GM12878 (cell line): ENCODE results near the gene ZNF678. TPM values are rescaled to one million over a fixed set of nuclear protein-coding genes. Genes with fewer than 3 reads are reported as not detected.
"Not testable (repeated sequence)": the region's sequence is repeated elsewhere in the genome, so short reads cannot be mapped to it uniquely, and the experiment has no call there.

Source experiments
- ATAC-seq: fragments of 200-7000 bp; cut with Tn5 transposase; 3 replicates; pipeline ENCODE4 v1.9.1; 2020; ENCODE audit warnings: mild to moderate bottlenecking, moderate library complexity
- BruUV-seq: library from RNA; stranded (reverse); fragments of 400-500 nt; replicated peaks from 2 replicates; lab custom pipeline; 2021; lab: Mats Ljungman, UMichigan
- CTCF ChIA-PET: fragments of 300-600 bp; sonication (Branson Sonifier 250); formaldehyde crosslinking; extraction: SDS; loops from one replicate; lab custom pipeline; 2021; ENCODE audit warnings: inconsistent platforms; lab: Yijun Ruan, JAX
- POLR2A ChIA-PET: fragments of 350-600 bp; formaldehyde crosslinking; extraction: SDS; loops from one replicate; lab custom pipeline; 2021; ENCODE audit warnings: inconsistent platforms; lab: Charles Lee
- RAD21 ChIA-PET: fragments of 300-600 bp; sonication (Branson Sonifier 250); formaldehyde crosslinking; loops from one replicate; lab custom pipeline; 2023; ENCODE audit warnings: antibody characterized with exemption; ENCODE audit not compliant: unreplicated experiment; lab: Charles Lee
- SMC1A ChIA-PET: fragments of 300-600 bp; sonication (Branson Sonifier 250); formaldehyde crosslinking; loops from one replicate; lab custom pipeline; 2023; ENCODE audit not compliant: unreplicated experiment, uncharacterized antibody; lab: Charles Lee
- DNase-seq: peaks from one replicate; pipeline ENCODE4 v3.0.0-alpha.2; 2011; ENCODE audit warnings: low read depth, low spot score
- FAIRE-seq: peaks from 3 replicates; lab custom pipeline; 2011; peaks lifted over from hg19 to GRCh38; lab: Jason Lieb, UNC
- H2AFZ ChIP-seq: 2 replicates; pipeline ENCODE4 v1.6.0; 2011; ENCODE audit warnings: low read depth, low read length, control low read depth; ENCODE audit not compliant: control insufficient read depth
- H3K27ac ChIP-seq: 2 replicates; pipeline ENCODE4 v1.5.1; 2011; ENCODE audit warnings: control low read depth; ENCODE audit not compliant: control insufficient read depth, insufficient read depth
- H3K27me3 ChIP-seq, 2 experiments: replicated peaks in 1 of 2; 2 replicates each; pipeline versions ENCODE4 v1.6.0 to v1.6.1; 2011; ENCODE audit warnings: low read length in 1 of 2; ENCODE audit not compliant: control insufficient read depth in 2 of 2, insufficient read depth in 2 of 2
- H3K36me3 ChIP-seq, 2 experiments: 2 replicates each; pipeline ENCODE4 v1.5.1; 2011; ENCODE audit warnings: low read length in 1 of 2; ENCODE audit not compliant: control insufficient read depth in 2 of 2, insufficient read depth in 2 of 2
- H3K4me1 ChIP-seq: 2 replicates; pipeline ENCODE4 v1.6.1; 2011; ENCODE audit warnings: mild to moderate bottlenecking, low read length, moderate library complexity, mixed read lengths; ENCODE audit not compliant: control insufficient read depth, insufficient read depth
- H3K4me2 ChIP-seq: 2 replicates; pipeline ENCODE4 v1.6.0; 2011; ENCODE audit warnings: control low read depth; ENCODE audit not compliant: control insufficient read depth, insufficient read depth
- H3K4me3 ChIP-seq: fragments of 200-600 bp; sonication (generic); 2 replicates; pipeline ENCODE4 v1.5.1; 2016
- H3K79me2 ChIP-seq: 2 replicates; pipeline ENCODE4 v1.6.0; 2011; ENCODE audit warnings: low read length; ENCODE audit not compliant: control insufficient read depth, insufficient read depth
- H3K9ac ChIP-seq: 2 replicates; pipeline ENCODE4 v1.8.0; 2011; ENCODE audit warnings: low read length, control low read depth, mixed read lengths; ENCODE audit not compliant: control insufficient read depth, insufficient read depth
- H3K9me3 ChIP-seq: replicated peaks from 3 replicates; pipeline ENCODE4 v1.5.1; 2011; ENCODE audit warnings: mild to moderate bottlenecking, low read length; ENCODE audit not compliant: control insufficient read depth, insufficient read depth
- H4K20me1 ChIP-seq: 2 replicates; pipeline ENCODE4 v1.6.0; 2011; ENCODE audit not compliant: control insufficient read depth, insufficient read depth
- CBFB ChIP-seq: IDR thresholded peaks from 2 replicates; pipeline ENCODE4 v1.6.1; 2016; ENCODE audit warnings: antibody characterized with exemption, low read depth
- CTCF ChIP-seq, 3 experiments: IDR thresholded peaks in 2 of 3; conservative IDR thresholded peaks in 1 of 3; 2 replicates each; pipeline ENCODE4 v1.5.1; 2011; ENCODE audit warnings: low read depth in 3 of 3, low read length in 3 of 3, mild to moderate bottlenecking in 3 of 3, control low read depth in 2 of 3, moderate library complexity in 2 of 3, inconsistent platforms in 1 of 3, mixed read lengths in 1 of 3; ENCODE audit not compliant: control insufficient read depth in 2 of 3, insufficient read depth in 1 of 3; ENCODE audit errors: extremely low read depth in 1 of 3
- E2F4 ChIP-seq: IDR thresholded peaks from 2 replicates; pipeline ENCODE4 v1.6.1; 2012; ENCODE audit warnings: low read depth, low read length, improper control_type of control experiment
- RB1 ChIP-seq: fragments of 450-650 bp; formaldehyde crosslinking; IDR thresholded peaks from 2 replicates; pipeline ENCODE4 v1.6.1; 2017; ENCODE audit warnings: mild to moderate bottlenecking, borderline replicate concordance
- SIX5 ChIP-seq: IDR thresholded peaks from 2 replicates; pipeline ENCODE4 v1.6.1; 2011; ENCODE audit warnings: mild to moderate bottlenecking, low read depth, low read length, moderate library complexity; ENCODE audit not compliant: severe bottlenecking
- SMARCA5 ChIP-seq: fragments of 450-650 bp; IDR thresholded peaks from 2 replicates; pipeline ENCODE4 v1.6.1; 2017; ENCODE audit warnings: mild to moderate bottlenecking
- ZNF274 ChIP-seq: IDR thresholded peaks from one replicate; pipeline ENCODE4 v1.8.0; 2011; ENCODE audit not compliant: insufficient read length, insufficient read depth
- WGBS: methylation state at CpG from one replicate; pipeline ENCODE4 v1.1.6; 2016; ENCODE audit warnings: low lambda C conversion rate; ENCODE audit not compliant: insufficient replicate concordance, insufficient coverage; ENCODE audit errors: missing lambda C conversion rate; 5-methylcytosine and 5-hydroxymethylcytosine counted together
- in situ Hi-C: fragments of 300-500 bp; cut with MboI; formaldehyde crosslinking; loops from 9 replicates; pipeline ENCODE4 v1.14.3; 2018; ENCODE audit warnings: mixed read lengths
- intact Hi-C: fragments of 100-400 bp; cut with micrococcal nuclease; formaldehyde crosslinking; loops from one replicate; pipeline ENCODE4 v1.14.2; 2022; ENCODE audit not compliant: unreplicated experiment
- polyA plus RNA-seq, 11 experiments: library from polyadenylated mRNA; depleted of rRNA in 4 of 11; unstranded in 6 of 11; stranded (reverse) in 5 of 11; fragments of >200 nt; fragmentation: Nextera tagmentation in 4 of 11; fragmentation: Illumina TruSeq in 1 of 11; extraction: Ambion mirVana in 4 of 11; extraction: Trizol in 1 of 11; gene quantifications; 1 replicate in 1 of 11; 2 replicates in 10 of 11; pipeline versions ENCODE4 v1.2.1 to v1.2.3, GENCODE V29; 2011 to 2016; ENCODE audit warnings: inconsistent platforms in 2 of 11, missing spikeins in 2 of 11, low read depth in 1 of 11
- total RNA-seq, 4 experiments: library from RNA; depleted of rRNA in 3 of 4; stranded (reverse); fragments of >200 nt in 3 of 4; fragmentation: Illumina TruSeq in 1 of 4; extraction: Trizol in 1 of 4; gene quantifications; 2 replicates each; pipeline versions ENCODE4 v1.2.1 to v1.2.3, GENCODE V29; 2013 to 2021

Gene ZNF678
- total and polyA plus RNA-seq, 10 of the 15 experiments (the other 5 are each of a cell fraction or from before 2014, with no cell fraction given) = 1.4 to 10.4 (median 3.5) TPM

- POLR2A ChIA-PET = no interaction called here
- 60% methylated on average over 8 of the region's 8 CpGs for WGBS
- DNase-seq (no peak), FAIRE-seq (no peak), ATAC-seq (no peak)
- no peak overlapping the region for H3K9ac ChIP-seq
- no peaks in the 10 kb centered on the region for H3K4me1 ChIP-seq
- no peaks in the 10 kb centered on the region for H3K36me3 ChIP-seq
- no TSS peak for BruUV-seq
- SMC1A ChIA-PET = no interaction called here
- H3K4me2 ChIP-seq = no peak overlapping the region
- CTCF ChIA-PET = no interaction called here
- H2AFZ ChIP-seq = no peak overlapping the region
- H3K79me2 ChIP-seq = no peaks in the 10 kb centered on the region
- intact Hi-C loops (no loop called here), in situ Hi-C loops (no loop called here)
- H3K9me3 ChIP-seq = no peaks in the 10 kb centered on the region; the same call in 1 of the 3 replicates
- RAD21 ChIA-PET = no interaction called here
- H3K27ac ChIP-seq = no peak overlapping the region
- no peaks in the 10 kb centered on the region for H3K27me3 ChIP-seq
- no peaks in the 10 kb centered on the region for H4K20me1 ChIP-seq
- no peak overlapping the region for H3K4me3 ChIP-seq
- no peak for TF ChIP-seq E2F4
- TF ChIP-seq SIX5 = no peak
- no peak for TF ChIP-seq CBFB
- TF ChIP-seq, all 136 proteins: peak for 0
Observed at GRCh38 chr1:227685807-227686206, 122.5 kb downstream of the ZNF678 start.

GRCh38 chr1:227697321-227697864 lies 134.0 kb downstream of the ZNF678 start:
- Histone ChIP-seq H3K4me2 (no peak overlapping the region), H3K4me3 (no peak overlapping the region), H3K27ac (no peak overlapping the region), H3K9ac (no peak overlapping the region), H2AFZ (no peak overlapping the region), H3K9me3 (peaks cover 3% of the 10 kb centered on the region; the same call in 2 of the 3 replicates), H3K4me1 (no peaks in the 10 kb centered on the region), H3K36me3 (no peaks in the 10 kb centered on the region), H4K20me1 (no peaks in the 10 kb centered on the region), H3K27me3 (no peaks in the 10 kb centered on the region), H3K79me2 (no peaks in the 10 kb centered on the region)
- ChIA-PET POLR2A (no interaction called here), CTCF (no interaction called here), RAD21 (no interaction called here), SMC1A (no interaction called here)
- WGBS = 37% methylated on average over 3 of the region's 3 CpGs
- no peak for FAIRE-seq
- no peak for ATAC-seq
- TF ChIP-seq CTCF (IDR thresholded peaks at IDR 0.05 in 2 of 3, conservative IDR thresholded peaks at IDR 0.05 in 1 of 3; ENCODE audit: control insufficient read depth in 2 of 3, extremely low read depth in 1 of 3, insufficient read depth in 1 of 3, low read depth in 3 of 3, low read length in 3 of 3) (no peak), SMARCA5 (no peak), ZNF274 (peak; percentile 12), RB1 (no peak)
- intact Hi-C loops = no loop called here
- BruUV-seq = no TSS peak
- in situ Hi-C loops = no loop called here
- DNase-seq = no peak

- H3K27ac ChIP-seq, H3K27me3 ChIP-seq, H3K4me3 ChIP-seq, H3K79me2 ChIP-seq, CTCF ChIA-PET, FAIRE-seq, H4K20me1 ChIP-seq, H3K4me2 ChIP-seq, H3K36me3 ChIP-seq, H3K4me1 ChIP-seq, in situ Hi-C loops, H2AFZ ChIP-seq, SMC1A ChIA-PET, DNase-seq, RAD21 ChIA-PET, H3K9ac ChIP-seq, intact Hi-C loops, BruUV-seq, H3K9me3 ChIP-seq, ATAC-seq, POLR2A ChIA-PET: not testable (repeated sequence)
- 45% methylated on average over 1 of the region's 1 CpG for WGBS
Observed at GRCh38 chr1:227701631-227702030, 138.3 kb downstream of the ZNF678 start.
